Endothelial cell of umbilical vein (primary cell): Measurements from ENCODE around the gene PIWIL4. TPM values are rescaled to one million over a fixed set of nuclear protein-coding genes. Genes with fewer than 3 reads are reported as not detected.

Experiments used
- BruUV-seq: library from RNA; stranded (reverse); fragments of 400-500 nt; replicated peaks from 2 replicates; lab custom pipeline; 2021; lab: Mats Ljungman, UMichigan
- CTCF ChIA-PET: fragments of 300-600, 350-600 bp; sonication (Branson Sonifier 250); formaldehyde crosslinking; loops from one replicate; lab custom pipeline; 2021; ENCODE audit warnings: antibody characterized with exemption, inconsistent platforms; lab: Charles Lee
- POLR2A ChIA-PET: fragments of 300-600, 350-600 bp; sonication (Branson Sonifier 250); formaldehyde crosslinking; loops from one replicate; lab custom pipeline; 2021; ENCODE audit warnings: antibody characterized with exemption, inconsistent platforms; lab: Charles Lee
- DNase-seq: peaks from one replicate; pipeline ENCODE4 v3.0.0-alpha.2; 2011; ENCODE audit warnings: low read depth, low spot score
- FAIRE-seq: peaks from 2 replicates; lab custom pipeline; 2011; peaks lifted over from hg19 to GRCh38; lab: Jason Lieb, UNC
- H2AFZ ChIP-seq: 2 replicates; pipeline ENCODE4 v1.6.0; 2012; ENCODE audit warnings: low read depth, low read length, control low read depth, inconsistent platforms
- H3K27ac ChIP-seq: 2 replicates; pipeline ENCODE4 v1.5.1; 2011; ENCODE audit warnings: low read depth, mild to moderate bottlenecking, control low read depth, low read length, moderate library complexity; ENCODE audit not compliant: insufficient read depth
- H3K27me3 ChIP-seq, 2 experiments: 2 replicates each; pipeline versions ENCODE4 v1.6.0 to v1.6.1; 2011; ENCODE audit warnings: low read length in 2 of 2, mixed read lengths in 1 of 2; ENCODE audit not compliant: control insufficient read depth in 2 of 2, insufficient read depth in 2 of 2
- H3K36me3 ChIP-seq, 2 experiments: 2 replicates in 1 of 2; 3 replicates in 1 of 2; pipeline ENCODE4 v1.5.1; 2011; ENCODE audit warnings: low read length in 2 of 2, mild to moderate bottlenecking in 1 of 2, moderate library complexity in 1 of 2; ENCODE audit not compliant: control insufficient read depth in 2 of 2, insufficient read depth in 2 of 2; ENCODE audit errors: extremely low read depth in 1 of 2
- H3K4me1 ChIP-seq: 3 replicates; pipeline ENCODE4 v1.5.1; 2011; ENCODE audit warnings: mild to moderate bottlenecking, low read length; ENCODE audit not compliant: control insufficient read depth, insufficient read depth; ENCODE audit errors: extremely low read depth
- H3K4me2 ChIP-seq: 2 replicates; pipeline ENCODE4 v1.6.1; 2011; ENCODE audit warnings: low read length, control low read depth, mixed read lengths; ENCODE audit not compliant: insufficient read depth
- H3K4me3 ChIP-seq, 3 experiments: fragments of 200-600 bp in 1 of 3; sonication (generic), shearing (Covaris generic) in 1 of 3; replicated peaks in 1 of 3; 2 replicates each; pipeline ENCODE4 v1.5.1; 2011 to 2016; ENCODE audit warnings: control low read depth in 3 of 3, low read length in 3 of 3, mild to moderate bottlenecking in 2 of 3, inconsistent platforms in 1 of 3, low read depth in 1 of 3, moderate library complexity in 1 of 3; ENCODE audit not compliant: insufficient read depth in 1 of 3
- H3K79me2 ChIP-seq: 2 replicates; pipeline ENCODE4 v1.6.0; 2012; ENCODE audit warnings: low read length, inconsistent platforms; ENCODE audit not compliant: control insufficient read depth, insufficient read depth
- H3K9ac ChIP-seq: replicated peaks from 2 replicates; pipeline ENCODE3; 2011; ENCODE audit warnings: low read length, control low read depth; ENCODE audit not compliant: insufficient read depth; ENCODE audit errors: extremely low read depth
- H3K9me1 ChIP-seq: replicated peaks from 3 replicates; pipeline ENCODE4 v1.6.0; 2011; ENCODE audit warnings: mild to moderate bottlenecking, low read length; ENCODE audit not compliant: control insufficient read depth, insufficient read depth; ENCODE audit errors: extremely low read depth
- H3K9me3 ChIP-seq: replicated peaks from 2 replicates; pipeline ENCODE4 v1.5.1; 2012; ENCODE audit warnings: low read length, inconsistent platforms; ENCODE audit not compliant: control insufficient read depth, insufficient read depth
- H4K20me1 ChIP-seq: replicated peaks from 2 replicates; pipeline ENCODE3; 2011; ENCODE audit warnings: mild to moderate bottlenecking, low read length; ENCODE audit not compliant: control insufficient read depth, insufficient read depth; ENCODE audit errors: extremely low read depth
- CTCF ChIP-seq, 2 donors: IDR thresholded peaks; 1 replicate in 1 of 2; 2 replicates in 1 of 2; pipeline ENCODE4 v1.5.1; 2011; ENCODE audit warnings: low read length in 2 of 2, mild to moderate bottlenecking in 2 of 2, moderate library complexity in 2 of 2, control low read depth in 1 of 2, inconsistent platforms in 1 of 2, low read depth in 1 of 2; ENCODE audit not compliant: insufficient read depth in 1 of 2; ENCODE audit errors: extremely low read depth in 1 of 2
- EZH2 ChIP-seq: IDR thresholded peaks from 2 replicates; pipeline ENCODE4 v1.6.1; 2012; ENCODE audit warnings: borderline replicate concordance, low read depth, mild to moderate bottlenecking, moderate library complexity, low read length, inconsistent platforms; ENCODE audit not compliant: severe bottlenecking
- FOS ChIP-seq: IDR thresholded peaks from 2 replicates; pipeline ENCODE4 v1.6.1; 2011; ENCODE audit warnings: mild to moderate bottlenecking, low read length, moderate library complexity, borderline replicate concordance; ENCODE audit not compliant: insufficient read depth
- JUN ChIP-seq: IDR thresholded peaks from 2 replicates; pipeline ENCODE4 v1.6.1; 2011; ENCODE audit warnings: borderline replicate concordance, low read depth; ENCODE audit not compliant: insufficient read length, insufficient read depth
- MYC ChIP-seq: IDR thresholded peaks from one replicate; pipeline ENCODE4 v1.6.1; 2011; ENCODE audit warnings: mild to moderate bottlenecking, low read depth, low read length
- POLR2A ChIP-seq: IDR thresholded peaks from 2 replicates; pipeline ENCODE4 v1.6.1; 2012; ENCODE audit warnings: low read depth, mild to moderate bottlenecking, control low read depth, low read length
- POLR2AphosphoS5 ChIP-seq: IDR thresholded peaks from 2 replicates; pipeline ENCODE4 v1.6.1; 2012; ENCODE audit warnings: low read depth, mild to moderate bottlenecking, control low read depth, low read length, moderate library complexity; ENCODE audit not compliant: insufficient read depth
- dilution Hi-C: fragments of 300-500 bp; cut with MboI; formaldehyde crosslinking; loops from one replicate; pipeline ENCODE4 v1.15.0; 2019; ENCODE audit warnings: low sequenced_read_pairs; ENCODE audit not compliant: extremely low pct_ligation_motif_present
- intact Hi-C: fragments of 100-400 bp; cut with micrococcal nuclease; formaldehyde crosslinking; loops from one replicate; pipeline ENCODE4 v1.10.0; 2022
- polyA plus RNA-seq, 4 experiments: library from polyadenylated mRNA; depleted of rRNA in 3 of 4; stranded (reverse) in 3 of 4; unstranded in 1 of 4; fragments of >200 nt; gene quantifications; 2 replicates each; pipeline versions ENCODE4 v1.2.1 to v1.2.3, GENCODE V29; 2011 to 2012; ENCODE audit warnings: missing spikeins in 1 of 4
- total RNA-seq: library from RNA; stranded (reverse); gene quantifications from 2 replicates; pipeline ENCODE4 v1.2.3, GENCODE V29; 2021
- TF ChIP-seq, protein P1 (sequence below): IDR thresholded peaks from 2 replicates; pipeline ENCODE4 v1.6.1; 2011; ENCODE audit not compliant: insufficient read depth, insufficient read length

The PIWIL4 gene
- total and polyA plus RNA-seq, 2 donors (not counting 3 experiments of a cell fraction or from before 2014, with no cell fraction given), result 0.55 to 0.64 TPM

DNA sequence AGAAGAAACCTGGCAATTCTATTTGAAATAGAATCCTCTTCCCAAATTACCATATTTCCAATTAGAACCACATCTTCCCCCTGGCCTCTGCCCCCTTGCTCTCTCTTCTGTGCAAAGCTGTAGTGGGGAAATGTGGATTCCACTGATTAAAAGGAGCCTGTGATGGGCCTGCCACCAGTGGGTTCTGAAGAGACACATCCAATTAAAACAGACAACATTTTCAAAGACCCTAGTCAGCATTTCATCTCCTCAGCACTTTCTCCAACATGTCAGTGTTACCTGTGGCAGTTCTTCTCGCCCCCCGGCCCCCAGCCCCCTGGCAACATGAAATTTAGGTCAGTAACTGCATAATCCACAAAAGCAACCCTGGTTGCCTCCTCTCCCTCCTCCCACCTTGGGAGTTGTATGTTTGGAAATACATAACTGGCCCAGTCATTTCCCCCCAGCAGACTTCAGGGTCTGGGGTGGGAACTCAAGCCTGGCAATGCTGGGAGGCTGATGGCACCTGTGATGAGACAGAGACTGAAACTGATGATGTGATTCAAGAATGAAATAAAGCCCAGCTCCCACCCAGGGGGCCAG lies 101.1 kb downstream of the PIWIL4 start:
- no peak overlapping the region for H3K27ac ChIP-seq
- DNase-seq (no peak), FAIRE-seq (no peak)
- no peak overlapping the region for H3K9ac ChIP-seq
- H3K27me3 ChIP-seq, result no peaks in the 10 kb centered on the region
- H3K4me1 ChIP-seq, result no peaks in the 10 kb centered on the region
- H3K9me1 ChIP-seq, result no peaks in the 10 kb centered on the region
- no peak overlapping the region for H3K4me2 ChIP-seq
- ChIA-PET POLR2A (no interaction called here), CTCF (no interaction called here)
- TF ChIP-seq FOS (no peak), JUN (no peak), EZH2 (no peak), MYC (no peak), POLR2A (no peak), POLR2AphosphoS5 (no peak)
- TF ChIP-seq, protein P1, sequence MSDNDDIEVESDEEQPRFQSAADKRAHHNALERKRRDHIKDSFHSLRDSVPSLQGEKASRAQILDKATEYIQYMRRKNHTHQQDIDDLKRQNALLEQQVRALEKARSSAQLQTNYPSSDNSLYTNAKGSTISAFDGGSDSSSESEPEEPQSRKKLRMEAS, result no peak
- no peaks in the 10 kb centered on the region for H3K9me3 ChIP-seq
- BruUV-seq, result no TSS peak
- no peak overlapping the region for H2AFZ ChIP-seq
- dilution Hi-C loops, result no loop called here
- no peak overlapping the region for H3K4me3 ChIP-seq
- intact Hi-C loops, result no loop called here
- H3K36me3 ChIP-seq, result no peaks in the 10 kb centered on the region
- no peaks in the 10 kb centered on the region for H4K20me1 ChIP-seq
- no peaks in the 10 kb centered on the region for H3K79me2 ChIP-seq

DNA sequence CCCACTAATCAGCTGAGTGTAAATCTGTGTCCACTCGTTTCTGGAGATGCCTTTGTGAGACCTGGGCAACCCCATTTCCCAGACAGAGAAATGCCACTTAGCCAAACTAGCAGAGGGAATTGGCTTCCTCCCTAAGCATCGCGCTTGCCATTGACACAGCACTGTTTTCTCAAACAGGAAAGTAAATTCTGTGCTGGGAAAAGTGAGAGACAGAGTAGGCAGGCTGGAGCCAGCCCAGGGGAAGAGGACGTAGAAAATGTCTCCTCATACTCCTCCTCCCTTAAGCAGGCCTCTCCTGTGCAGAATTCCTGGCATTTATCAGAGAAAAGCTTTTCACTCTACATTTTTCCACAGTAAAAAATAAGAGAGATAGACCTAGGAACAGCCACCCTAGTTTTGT lies 101.9 kb downstream of the PIWIL4 start:
- Histone ChIP-seq H2AFZ (no peak overlapping the region), H3K4me1 (no peaks in the 10 kb centered on the region), H3K4me2 (no peak overlapping the region), H3K36me3 (no peaks in the 10 kb centered on the region), H3K27me3 (no peaks in the 10 kb centered on the region), H3K27ac (no peak overlapping the region), H4K20me1 (no peaks in the 10 kb centered on the region), H3K9me1 (no peaks in the 10 kb centered on the region), H3K4me3 (no peak overlapping the region), H3K9ac (no peak overlapping the region), H3K79me2 (no peaks in the 10 kb centered on the region), H3K9me3 (no peaks in the 10 kb centered on the region)
- ChIA-PET POLR2A (no interaction called here), CTCF (no interaction called here)
- FAIRE-seq (no peak), DNase-seq (no peak)
- intact Hi-C loops, result no loop called here
- TF ChIP-seq, protein P1, result no peak
- TF ChIP-seq MYC, result no peak
- TF ChIP-seq JUN, result no peak
- TF ChIP-seq EZH2, result no peak
- TF ChIP-seq CTCF (IDR thresholded peaks at IDR 0.05; ENCODE audit: extremely low read depth in 1 of 2, insufficient read depth in 1 of 2, low read depth in 1 of 2, low read length in 2 of 2), result no peak
- TF ChIP-seq FOS, result no peak
- TF ChIP-seq POLR2A, result no peak
- TF ChIP-seq POLR2AphosphoS5, result no peak
- BruUV-seq, result no TSS peak
- dilution Hi-C loops, result no loop called here
